Measurements from ENCODE around the gene DDAH2.

- TF ChIP-seq, protein P1, sequence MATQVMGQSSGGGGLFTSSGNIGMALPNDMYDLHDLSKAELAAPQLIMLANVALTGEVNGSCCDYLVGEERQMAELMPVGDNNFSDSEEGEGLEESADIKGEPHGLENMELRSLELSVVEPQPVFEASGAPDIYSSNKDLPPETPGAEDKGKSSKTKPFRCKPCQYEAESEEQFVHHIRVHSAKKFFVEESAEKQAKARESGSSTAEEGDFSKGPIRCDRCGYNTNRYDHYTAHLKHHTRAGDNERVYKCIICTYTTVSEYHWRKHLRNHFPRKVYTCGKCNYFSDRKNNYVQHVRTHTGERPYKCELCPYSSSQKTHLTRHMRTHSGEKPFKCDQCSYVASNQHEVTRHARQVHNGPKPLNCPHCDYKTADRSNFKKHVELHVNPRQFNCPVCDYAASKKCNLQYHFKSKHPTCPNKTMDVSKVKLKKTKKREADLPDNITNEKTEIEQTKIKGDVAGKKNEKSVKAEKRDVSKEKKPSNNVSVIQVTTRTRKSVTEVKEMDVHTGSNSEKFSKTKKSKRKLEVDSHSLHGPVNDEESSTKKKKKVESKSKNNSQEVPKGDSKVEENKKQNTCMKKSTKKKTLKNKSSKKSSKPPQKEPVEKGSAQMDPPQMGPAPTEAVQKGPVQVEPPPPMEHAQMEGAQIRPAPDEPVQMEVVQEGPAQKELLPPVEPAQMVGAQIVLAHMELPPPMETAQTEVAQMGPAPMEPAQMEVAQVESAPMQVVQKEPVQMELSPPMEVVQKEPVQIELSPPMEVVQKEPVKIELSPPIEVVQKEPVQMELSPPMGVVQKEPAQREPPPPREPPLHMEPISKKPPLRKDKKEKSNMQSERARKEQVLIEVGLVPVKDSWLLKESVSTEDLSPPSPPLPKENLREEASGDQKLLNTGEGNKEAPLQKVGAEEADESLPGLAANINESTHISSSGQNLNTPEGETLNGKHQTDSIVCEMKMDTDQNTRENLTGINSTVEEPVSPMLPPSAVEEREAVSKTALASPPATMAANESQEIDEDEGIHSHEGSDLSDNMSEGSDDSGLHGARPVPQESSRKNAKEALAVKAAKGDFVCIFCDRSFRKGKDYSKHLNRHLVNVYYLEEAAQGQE (IDR thresholded peaks at IDR 0.05; ENCODE audit: low read depth, low read length), result no peak
- TF ChIP-seq SUPT20H (IDR thresholded peaks at IDR 0.05; ENCODE audit: borderline replicate concordance, control insufficient read depth, low read depth, low read length) (no peak), CTCF (IDR thresholded peaks at IDR 0.05 in 2 of 3, conservative IDR thresholded peaks at IDR 0.05 in 1 of 3; ENCODE audit: control insufficient read depth in 2 of 3, extremely low read depth in 1 of 3, insufficient read depth in 1 of 3, low read depth in 3 of 3, low read length in 3 of 3) (no peak), TAF1 (IDR thresholded peaks at IDR 0.05; ENCODE audit: borderline replicate concordance, low read depth, low read length) (no peak), JUNB (IDR thresholded peaks at IDR 0.05) (no peak)
- TF ChIP-seq, protein P2, sequence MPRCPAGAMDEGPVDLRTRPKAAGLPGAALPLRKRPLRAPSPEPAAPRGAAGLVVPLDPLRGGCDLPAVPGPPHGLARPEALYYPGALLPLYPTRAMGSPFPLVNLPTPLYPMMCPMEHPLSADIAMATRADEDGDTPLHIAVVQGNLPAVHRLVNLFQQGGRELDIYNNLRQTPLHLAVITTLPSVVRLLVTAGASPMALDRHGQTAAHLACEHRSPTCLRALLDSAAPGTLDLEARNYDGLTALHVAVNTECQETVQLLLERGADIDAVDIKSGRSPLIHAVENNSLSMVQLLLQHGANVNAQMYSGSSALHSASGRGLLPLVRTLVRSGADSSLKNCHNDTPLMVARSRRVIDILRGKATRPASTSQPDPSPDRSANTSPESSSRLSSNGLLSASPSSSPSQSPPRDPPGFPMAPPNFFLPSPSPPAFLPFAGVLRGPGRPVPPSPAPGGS (IDR thresholded peaks at IDR 0.05; ENCODE audit: borderline replicate concordance, insufficient read depth, low read depth, low read length, poor library complexity, severe bottlenecking), result no peak
Observed at GRCh38 chr6:31720196-31720770, 8.8 kb downstream of the DDAH2 start.
